Activated T-cell treated with anti-CD3 and anti-CD28 coated beads, Interleukin-2, amount 50 U/mL, for 4 hours (primary cell): ENCODE results near the gene AK3. TPM values are rescaled to one million over a fixed set of nuclear protein-coding genes. Genes with fewer than 3 reads are reported as not detected.

Experiments used
- ATAC-seq, 2 donors: fragments of 200-7000 bp; cut with Tn5 transposase; one replicate each; pipeline ENCODE4 v1.10.0; 2021
- DNase-seq: peaks from one replicate; pipeline ENCODE4 v3.0.0-alpha.2; 2020
- H3K27me3 Mint-ChIP-seq: one replicate; pipeline ENCODE4 v1.8.0; 2021; ENCODE audit warnings: low read depth, mixed read lengths
- H3K36me3 Mint-ChIP-seq: one replicate; pipeline ENCODE4 v1.8.0; 2022; ENCODE audit warnings: mixed read lengths; ENCODE audit not compliant: insufficient read depth
- H3K4me1 Mint-ChIP-seq: one replicate; pipeline ENCODE4 v1.8.0; 2021; ENCODE audit warnings: low read depth, mixed read lengths
- H3K4me3 Mint-ChIP-seq: one replicate; pipeline ENCODE4 v1.8.0; 2021; ENCODE audit warnings: mild to moderate bottlenecking, moderate library complexity, mixed read lengths
- H3K9me3 Mint-ChIP-seq: one replicate; pipeline ENCODE4 v1.8.0; 2021; ENCODE audit warnings: mixed read lengths
- total RNA-seq, 3 donors: library from RNA; stranded (reverse); gene quantifications; one replicate each; pipeline ENCODE4 v1.2.1, GENCODE V29; 2021

AK3 gene
- total RNA-seq, 3 donors from 2014 or later: 14.7 to 21.3 (median 17.3) TPM

- DNase-seq (no peak), ATAC-seq (no peak)
- Mint-ChIP-seq H3K4me3 (no peak overlapping the region), H3K4me1 (peaks cover 21% of the 10 kb centered on the region), H3K36me3 (peaks cover 40% of the 10 kb centered on the region), H3K27me3 (no peaks in the 10 kb centered on the region), H3K9me3 (no peaks in the 10 kb centered on the region)
These were observed 35.0 kb downstream of the AK3 start for GRCh38 chr9:4706021-4706420.

- Mint-ChIP-seq H3K27me3 (no peaks in the 10 kb centered on the region), H3K4me3 (no peak overlapping the region), H3K36me3 (peaks cover 40% of the 10 kb centered on the region), H3K4me1 (peaks cover 19% of the 10 kb centered on the region), H3K9me3 (no peaks in the 10 kb centered on the region)
- ATAC-seq: peak; percentile 78 to 86
- DNase-seq: no peak
These were observed 36.9 kb downstream of the AK3 start for GRCh38 chr9:4704129-4704528.

- no peaks in the 10 kb centered on the region for H3K9me3 Mint-ChIP-seq
- peaks cover 33% of the 10 kb centered on the region for H3K36me3 Mint-ChIP-seq
- DNase-seq (no peak), ATAC-seq (no peak)
- H3K27me3 Mint-ChIP-seq: no peaks in the 10 kb centered on the region
- no peak overlapping the region for H3K4me3 Mint-ChIP-seq
- peaks cover 23% of the 10 kb centered on the region for H3K4me1 Mint-ChIP-seq
These were observed 39.5 kb downstream of the AK3 start for GRCh38 chr9:4701526-4701925.

GRCh38 chr9:4700932-4701331, 40.1 kb downstream of the AK3 start:
- H3K36me3 Mint-ChIP-seq: peaks cover 32% of the 10 kb centered on the region

GRCh38 chr9:4700091-4700490, 40.9 kb downstream of the AK3 start:
- no peaks in the 10 kb centered on the region for H3K27me3 Mint-ChIP-seq
- H3K36me3 Mint-ChIP-seq: peaks cover 31% of the 10 kb centered on the region
- H3K4me1 Mint-ChIP-seq: peaks cover 22% of the 10 kb centered on the region
- no peaks in the 10 kb centered on the region for H3K9me3 Mint-ChIP-seq
- H3K4me3 Mint-ChIP-seq: no peak overlapping the region
- DNase-seq (no peak), ATAC-seq (no peak)

More at GRCh38 chr9:4700932-4701331, 40.1 kb downstream of the AK3 start:
- H3K9me3 Mint-ChIP-seq: no peaks in the 10 kb centered on the region
- H3K27me3 Mint-ChIP-seq: no peaks in the 10 kb centered on the region
- peaks cover 24% of the 10 kb centered on the region for H3K4me1 Mint-ChIP-seq
- DNase-seq: no peak
- no peak overlapping the region for H3K4me3 Mint-ChIP-seq
- ATAC-seq: no peak

- DNase-seq (no peak), ATAC-seq (peak; percentile 28 to 45)
- Mint-ChIP-seq H3K9me3 (no peaks in the 10 kb centered on the region), H3K36me3 (peaks cover 33% of the 10 kb centered on the region), H3K4me3 (no peak overlapping the region), H3K4me1 (peaks cover 32% of the 10 kb centered on the region), H3K27me3 (no peaks in the 10 kb centered on the region)
These were observed 49.2 kb downstream of the AK3 start for GRCh38 chr9:4691795-4692194.

GRCh38 chr9:4690144-4690543, 50.9 kb downstream of the AK3 start:
- H3K27me3 Mint-ChIP-seq: no peaks in the 10 kb centered on the region
- H3K4me3 Mint-ChIP-seq: peak overlapping the region; percentile 26
- peaks cover 40% of the 10 kb centered on the region for H3K36me3 Mint-ChIP-seq
- H3K4me1 Mint-ChIP-seq: peaks cover 40% of the 10 kb centered on the region
- no peaks in the 10 kb centered on the region for H3K9me3 Mint-ChIP-seq
- no peak for DNase-seq
- ATAC-seq: peak; percentile 29 to 39

GRCh38 chr9:4689687-4690104, 51.3 kb downstream of the AK3 start:
- Mint-ChIP-seq H3K27me3 (no peaks in the 10 kb centered on the region), H3K36me3 (peaks cover 44% of the 10 kb centered on the region), H3K4me1 (peaks cover 44% of the 10 kb centered on the region), H3K4me3 (peak overlapping the region; percentile 26), H3K9me3 (no peaks in the 10 kb centered on the region)
- DNase-seq (no peak), ATAC-seq (peak; percentile 89 to 91)

GRCh38 chr9:4689021-4689420, 52.0 kb downstream of the AK3 start:
- Mint-ChIP-seq H3K27me3 (no peaks in the 10 kb centered on the region), H3K36me3 (peaks cover 44% of the 10 kb centered on the region), H3K4me1 (peaks cover 50% of the 10 kb centered on the region), H3K4me3 (no peak overlapping the region), H3K9me3 (no peaks in the 10 kb centered on the region)
- ATAC-seq (no peak), DNase-seq (no peak)

GRCh38 chr9:4686584-4686983, 54.4 kb downstream of the AK3 start:
- H3K27me3 Mint-ChIP-seq: no peaks in the 10 kb centered on the region
- ATAC-seq (no peak), DNase-seq (no peak)
- H3K36me3 Mint-ChIP-seq: peaks cover 40% of the 10 kb centered on the region
- H3K9me3 Mint-ChIP-seq: no peaks in the 10 kb centered on the region
- peaks cover 56% of the 10 kb centered on the region for H3K4me1 Mint-ChIP-seq
- no peak overlapping the region for H3K4me3 Mint-ChIP-seq

GRCh38 chr9:4686112-4686511, 54.9 kb downstream of the AK3 start:
- Mint-ChIP-seq H3K27me3 (no peaks in the 10 kb centered on the region), H3K9me3 (no peaks in the 10 kb centered on the region), H3K4me3 (no peak overlapping the region), H3K4me1 (peaks cover 52% of the 10 kb centered on the region), H3K36me3 (peaks cover 36% of the 10 kb centered on the region)
- DNase-seq: no peak
- ATAC-seq: no peak

- DNase-seq (no peak), ATAC-seq (no peak)
- Mint-ChIP-seq H3K9me3 (no peaks in the 10 kb centered on the region), H3K27me3 (no peaks in the 10 kb centered on the region), H3K4me1 (peaks cover 40% of the 10 kb centered on the region), H3K36me3 (peaks cover 26% of the 10 kb centered on the region), H3K4me3 (no peak overlapping the region)
These were observed 56.2 kb downstream of the AK3 start for GRCh38 chr9:4684820-4685219.

GRCh38 chr9:4680750-4681149, 60.3 kb downstream of the AK3 start:
- H3K4me1 Mint-ChIP-seq: peaks cover 23% of the 10 kb centered on the region
- no peak for DNase-seq
- peaks cover 17% of the 10 kb centered on the region for H3K36me3 Mint-ChIP-seq
- H3K4me3 Mint-ChIP-seq: no peak overlapping the region
- no peaks in the 10 kb centered on the region for H3K9me3 Mint-ChIP-seq
- no peak for ATAC-seq
- no peaks in the 10 kb centered on the region for H3K27me3 Mint-ChIP-seq

GRCh38 chr9:4680173-4680525, 60.9 kb downstream of the AK3 start:
- no peak for ATAC-seq
- Mint-ChIP-seq H3K27me3 (no peaks in the 10 kb centered on the region), H3K4me3 (no peak overlapping the region), H3K4me1 (peaks cover 19% of the 10 kb centered on the region), H3K9me3 (no peaks in the 10 kb centered on the region), H3K36me3 (peaks cover 12% of the 10 kb centered on the region)
- DNase-seq: no peak

GRCh38 chr9:4679268-4680172, 61.5 kb downstream of the AK3 start, which contains the start of gene CDC37L1:
TSS of gene CDC37L1 (plus strand) at chr9:4679569. CDS start at chr9:4679768, 199 bp downstream.
- H3K27me3 Mint-ChIP-seq: no peaks in the 10 kb centered on the region
- H3K36me3 Mint-ChIP-seq: peaks cover 7% of the 10 kb centered on the region
- ATAC-seq (peak; percentile 97), DNase-seq (peak; percentile 99)
- no peak within 1 kb of the TSS for H3K4me3 Mint-ChIP-seq
- no peaks in the 10 kb centered on the region for H3K9me3 Mint-ChIP-seq
- H3K4me1 Mint-ChIP-seq: peaks cover 13% of the 10 kb centered on the region
